PC-9 (cell line): ENCODE measurements around the gene DMTF1. TPM values are rescaled to one million over a fixed set of nuclear protein-coding genes. Genes with fewer than 3 reads are reported as not detected.
A peak's percentile ranks its signal among the peaks of the same experiment; 100 is the strongest.

ENCODE experiments used
- BruUV-seq: library from RNA; stranded (reverse); fragments of 400-500 nt; replicated peaks from 2 replicates; lab custom pipeline; 2021; lab: Mats Ljungman, UMichigan
- CTCF ChIA-PET: fragments of 300-600 bp; sonication (Branson Sonifier 250); formaldehyde crosslinking; loops from one replicate; lab custom pipeline; 2022; ENCODE audit warnings: antibody characterized with exemption; lab: Charles Lee
- POLR2A ChIA-PET: fragments of 300-600 bp; sonication (Branson Sonifier 250); formaldehyde crosslinking; loops from one replicate; lab custom pipeline; 2022; ENCODE audit warnings: antibody characterized with exemption; ENCODE audit not compliant: unreplicated experiment; lab: Charles Lee
- DNase-seq, 2 experiments: peaks; one replicate each; pipeline versions ENCODE4 v3.0.0 to v3.0.0-alpha.2; 2015 to 2022; ENCODE audit warnings: mixed read lengths in 1 of 2
- H2AFZ ChIP-seq: fragments of 200-600 bp; sonication (generic); 2 replicates; pipeline ENCODE4 v1.8.1; 2017; ENCODE audit warnings: antibody characterized with exemption
- H3F3A ChIP-seq: fragments of 200-600 bp; sonication (generic); 2 replicates; pipeline ENCODE4 v1.8.1; 2017; ENCODE audit warnings: antibody characterized with exemption, mild to moderate bottlenecking, low read depth; ENCODE audit not compliant: insufficient read depth
- H3K27ac ChIP-seq: fragments of 200-600 bp; sonication (generic); 2 replicates; pipeline ENCODE4 v1.6.1; 2016; ENCODE audit warnings: mixed run types
- H3K27me3 ChIP-seq: fragments of 200-600 bp; sonication (generic); 2 replicates; pipeline ENCODE4 v1.6.1; 2016; ENCODE audit warnings: low read depth, mixed run types; ENCODE audit not compliant: insufficient read depth
- H3K36me3 ChIP-seq: fragments of 200-600 bp; sonication (generic); 2 replicates; pipeline ENCODE4 v1.6.1; 2016; ENCODE audit warnings: low read depth, mixed run types
- H3K4me1 ChIP-seq: fragments of 200-600 bp; sonication (generic); replicated peaks from 2 replicates; pipeline ENCODE4 v1.6.1; 2016; ENCODE audit warnings: mixed run types; ENCODE audit not compliant: insufficient read depth
- H3K4me2 ChIP-seq: fragments of 200-600 bp; sonication (generic); 2 replicates; pipeline ENCODE4 v1.6.1; 2017; ENCODE audit warnings: mixed run types
- H3K4me3 ChIP-seq: fragments of 200-600 bp; sonication (generic); 2 replicates; pipeline ENCODE4 v1.6.1; 2016; ENCODE audit warnings: mixed run types
- H3K79me2 ChIP-seq: fragments of 200-600 bp; sonication (generic); 2 replicates; pipeline ENCODE4 v1.6.1; 2017; ENCODE audit warnings: low read depth, mixed run types
- H3K9me2 ChIP-seq: fragments of 200-600 bp; sonication (generic); 2 replicates; pipeline ENCODE4 v1.8.1; 2017; ENCODE audit warnings: mild to moderate bottlenecking; ENCODE audit not compliant: insufficient read depth
- H3K9me3 ChIP-seq: fragments of 200-600 bp; sonication (generic); 2 replicates; pipeline ENCODE4 v1.8.1; 2016; ENCODE audit warnings: low read depth; ENCODE audit not compliant: insufficient read depth
- H4K20me1 ChIP-seq: fragments of 200-600 bp; sonication (generic); 2 replicates; pipeline ENCODE4 v1.8.1; 2017; ENCODE audit not compliant: insufficient read depth
- EZH2 ChIP-seq: fragments of 200-600 bp; sonication (generic); IDR thresholded peaks from 2 replicates; pipeline ENCODE4 v1.8.0; 2017; ENCODE audit warnings: antibody characterized with exemption, low read depth
- intact Hi-C: fragments of 100-400 bp; cut with micrococcal nuclease; formaldehyde crosslinking; loops from one replicate; pipeline ENCODE4 v1.10.0; 2022; ENCODE audit not compliant: unreplicated experiment
- total RNA-seq: library from RNA; stranded (reverse); gene quantifications from 2 replicates; pipeline ENCODE4 v1.2.3, GENCODE V29; 2021
- TF ChIP-seq, protein P1 (sequence below): fragments of 200-600 bp; sonication (generic); conservative IDR thresholded peaks from 2 replicates; pipeline ENCODE4 v1.6.1; 2017; ENCODE audit warnings: mixed run types, antibody characterized with exemption, mild to moderate bottlenecking, moderate library complexity

The DMTF1 gene
- total RNA-seq, 1 experiment from 2014 or later, result 54.0 TPM

DNA sequence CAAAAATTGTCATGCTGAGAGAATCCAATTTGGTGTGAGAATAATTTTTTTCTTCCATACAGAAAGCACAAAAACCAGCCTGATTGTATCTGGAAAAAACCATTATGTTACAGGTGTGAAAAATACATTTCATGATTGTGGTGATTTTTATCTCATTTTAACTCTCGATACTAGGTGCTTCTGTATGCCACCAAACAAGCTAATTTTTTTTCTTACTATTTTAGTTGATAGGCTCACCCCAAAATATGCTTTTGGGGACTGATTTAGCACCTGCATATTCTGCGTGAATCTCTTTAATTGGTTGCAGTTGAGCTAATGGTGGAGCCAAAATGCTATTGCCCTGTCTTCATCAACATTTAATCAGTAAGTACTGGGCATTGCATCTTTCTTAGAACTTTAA lies 1.9 kb downstream of the DMTF1 start:
- DNase-seq, result no peak
- intact Hi-C loops, result loop anchor here (5.0 to 10.0 kb wide), 2 partner anchors 92 to 261 kb away; no protein-coding TSS in a partner anchor
- Histone ChIP-seq H3K9me3 (no peaks in the 10 kb centered on the region), H3K4me2 (peak overlapping the region; percentile 80), H3K36me3 (no peaks in the 10 kb centered on the region), H3K9me2 (no peaks in the 10 kb centered on the region), H3K79me2 (peaks cover 64% of the 10 kb centered on the region), H4K20me1 (no peaks in the 10 kb centered on the region; the same call in 1 of the 2 replicates), H3F3A (peaks cover 20% of the 10 kb centered on the region), H3K27ac (peak overlapping the region; percentile 86; the same call in 1 of the 2 replicates), H3K4me3 (peak overlapping the region; percentile 78), H3K27me3 (no peaks in the 10 kb centered on the region), H3K4me1 (peaks cover 27% of the 10 kb centered on the region), H2AFZ (no peak overlapping the region)
- TF ChIP-seq, protein P1, sequence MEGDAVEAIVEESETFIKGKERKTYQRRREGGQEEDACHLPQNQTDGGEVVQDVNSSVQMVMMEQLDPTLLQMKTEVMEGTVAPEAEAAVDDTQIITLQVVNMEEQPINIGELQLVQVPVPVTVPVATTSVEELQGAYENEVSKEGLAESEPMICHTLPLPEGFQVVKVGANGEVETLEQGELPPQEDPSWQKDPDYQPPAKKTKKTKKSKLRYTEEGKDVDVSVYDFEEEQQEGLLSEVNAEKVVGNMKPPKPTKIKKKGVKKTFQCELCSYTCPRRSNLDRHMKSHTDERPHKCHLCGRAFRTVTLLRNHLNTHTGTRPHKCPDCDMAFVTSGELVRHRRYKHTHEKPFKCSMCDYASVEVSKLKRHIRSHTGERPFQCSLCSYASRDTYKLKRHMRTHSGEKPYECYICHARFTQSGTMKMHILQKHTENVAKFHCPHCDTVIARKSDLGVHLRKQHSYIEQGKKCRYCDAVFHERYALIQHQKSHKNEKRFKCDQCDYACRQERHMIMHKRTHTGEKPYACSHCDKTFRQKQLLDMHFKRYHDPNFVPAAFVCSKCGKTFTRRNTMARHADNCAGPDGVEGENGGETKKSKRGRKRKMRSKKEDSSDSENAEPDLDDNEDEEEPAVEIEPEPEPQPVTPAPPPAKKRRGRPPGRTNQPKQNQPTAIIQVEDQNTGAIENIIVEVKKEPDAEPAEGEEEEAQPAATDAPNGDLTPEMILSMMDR, result no peak
- no peak for TF ChIP-seq EZH2
- ChIA-PET POLR2A (interaction anchor here (0.6 kb wide), 1 partner anchor 1066 kb away, joined by 7 read pairs; the partner anchor contains the start of gene SRI), CTCF (no interaction called here)
- BruUV-seq, result no TSS peak

GRCh38 chr7:87154569-87154968 lies 2.3 kb downstream of the DMTF1 start:
- intact Hi-C loops, result loop anchor here (5.0 to 10.0 kb wide), 2 partner anchors 92 to 260 kb away; no protein-coding TSS in a partner anchor
- no TSS peak for BruUV-seq
- POLR2A ChIA-PET, result interaction anchor here (0.6 kb wide), 1 partner anchor 1066 kb away, joined by 7 read pairs; the partner anchor contains the start of gene SRI

DNA sequence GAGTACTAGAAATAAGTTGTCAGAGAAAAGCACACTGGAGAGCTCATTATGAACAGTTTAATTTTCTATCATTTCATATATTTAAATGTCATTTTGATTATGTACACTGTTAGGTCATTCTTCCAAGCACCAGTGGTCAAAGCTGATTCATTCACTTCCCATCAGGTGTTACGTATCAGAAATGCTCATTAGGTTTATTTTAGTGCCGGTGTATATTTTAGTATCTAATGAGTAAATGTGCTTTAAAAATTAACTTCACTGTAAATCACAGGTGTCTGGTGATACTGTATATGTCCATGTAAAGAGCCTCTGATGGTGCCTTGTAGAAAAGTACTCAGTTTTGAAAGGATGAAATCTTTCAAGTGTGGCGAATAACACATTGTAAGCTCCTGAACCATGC lies 3.5 kb downstream of the DMTF1 start:
- intact Hi-C loops, result loop anchor here (10.0 kb wide), 1 partner anchor 259 kb away; no protein-coding TSS in a partner anchor
- Histone ChIP-seq H3K4me2 (no peak overlapping the region), H3K9me2 (no peaks in the 10 kb centered on the region), H4K20me1 (peaks cover 3% of the 10 kb centered on the region; the same call in 1 of the 2 replicates), H3K27me3 (no peaks in the 10 kb centered on the region), H3K9me3 (no peaks in the 10 kb centered on the region), H3K4me1 (peaks cover 27% of the 10 kb centered on the region), H3K36me3 (no peaks in the 10 kb centered on the region), H2AFZ (no peak overlapping the region), H3K27ac (no peak overlapping the region), H3F3A (peaks cover 20% of the 10 kb centered on the region), H3K4me3 (no peak overlapping the region), H3K79me2 (peaks cover 73% of the 10 kb centered on the region)
- CTCF ChIA-PET, result interaction anchor here (0.7 kb wide), 1 partner anchor 153 kb away, joined by 6 read pairs; no protein-coding TSS in a partner anchor
- no TSS peak for BruUV-seq
- POLR2A ChIA-PET, result interaction anchor here (0.6 kb wide), 1 partner anchor 34 kb away, joined by 3 read pairs; no protein-coding TSS in a partner anchor
- TF ChIP-seq, protein P1, result no peak
- no peak for TF ChIP-seq EZH2
- no peak for DNase-seq

More at GRCh38 chr7:87154569-87154968, 2.3 kb downstream of the DMTF1 start:
- H3K36me3 ChIP-seq, result no peaks in the 10 kb centered on the region
- CTCF ChIA-PET, result no interaction called here
- peaks cover 3% of the 10 kb centered on the region; the same call in 1 of the 2 replicates for H4K20me1 ChIP-seq
- peak overlapping the region; percentile 80 for H3K4me2 ChIP-seq
- peak overlapping the region; percentile 78; the same call in 1 of the 2 replicates for H3K4me3 ChIP-seq
- no peaks in the 10 kb centered on the region for H3K9me2 ChIP-seq
- TF ChIP-seq, protein P1, result no peak
- no peak for TF ChIP-seq EZH2
- no peak overlapping the region for H3K27ac ChIP-seq
- H2AFZ ChIP-seq, result no peak overlapping the region
- no peak for DNase-seq
- H3K9me3 ChIP-seq, result no peaks in the 10 kb centered on the region
- peaks cover 20% of the 10 kb centered on the region for H3F3A ChIP-seq
- peaks cover 27% of the 10 kb centered on the region for H3K4me1 ChIP-seq
- H3K27me3 ChIP-seq, result no peaks in the 10 kb centered on the region
- peaks cover 68% of the 10 kb centered on the region for H3K79me2 ChIP-seq
